AG04449 (cell line): ENCODE results near the gene CXCL17.

Source experiments
- CTCF ChIA-PET: fragments of 350-600 bp; formaldehyde crosslinking; extraction: SDS; loops from one replicate; lab custom pipeline; 2021; ENCODE audit warnings: antibody characterized with exemption; lab: Yijun Ruan, JAX
- POLR2A ChIA-PET: fragments of 400-600, 350-600 bp; formaldehyde crosslinking; extraction: SDS; loops from one replicate; lab custom pipeline; 2020; ENCODE audit warnings: antibody characterized with exemption, inconsistent platforms; lab: Yijun Ruan, JAX
- DNase-seq: peaks from one replicate; pipeline ENCODE4 v3.0.0-alpha.2; 2010; ENCODE audit warnings: low read depth, low spot score
- H3K4me3 ChIP-seq: 2 replicates; pipeline ENCODE4 v1.5.1; 2011; ENCODE audit warnings: low read depth, mild to moderate bottlenecking, control low read depth, low read length
- CTCF ChIP-seq: IDR thresholded peaks from one replicate; pipeline ENCODE4 v1.5.1; 2011; ENCODE audit warnings: mild to moderate bottlenecking, moderate library complexity, low read length, control low read depth, inconsistent platforms; ENCODE audit not compliant: insufficient read depth; ENCODE audit errors: missing control alignments

CXCL17 gene

GRCh38 chr19:42424345-42424707 is 18.4 kb downstream of the CXCL17 start:
- DNase-seq = no peak
- CTCF ChIA-PET = interaction anchor here (1.1 to 4.0 kb wide), 6 partner anchors 10 to 138 kb away, joined by 3 to 36 read pairs (median 7); partner anchors contain the start of gene CEACAM1
- peak overlapping the region; percentile 74 for H3K4me3 ChIP-seq
- TF ChIP-seq CTCF = no peak
- POLR2A ChIA-PET = no interaction called here

- ChIA-PET POLR2A (interaction anchor here (1.0 kb wide), 1 partner anchor 12 kb away, joined by 3 read pairs; no protein-coding TSS in a partner anchor), CTCF (interaction anchor here (1.0 to 4.0 kb wide), 8 partner anchors 9 to 139 kb away, joined by 3 to 36 read pairs (median 6); partner anchors contain the start of gene CEACAM1)
- no peak for TF ChIP-seq CTCF
- H3K4me3 ChIP-seq = peak overlapping the region; percentile 74
- DNase-seq = peak; percentile 64
Observed at GRCh38 chr19:42423462-42424344, 19.0 kb downstream of the CXCL17 start.

GRCh38 chr19:42422901-42423461 is 19.8 kb downstream of the CXCL17 start:
- H3K4me3 ChIP-seq = peak overlapping the region; percentile 74
- ChIA-PET CTCF (interaction anchor here (1.0 to 4.0 kb wide), 4 partner anchors 10 to 22 kb away, joined by 4 to 36 read pairs (median 7); no protein-coding TSS in a partner anchor), POLR2A (interaction anchor here (1.0 kb wide), 1 partner anchor 12 kb away, joined by 3 read pairs; no protein-coding TSS in a partner anchor)
- DNase-seq = no peak
- no peak for TF ChIP-seq CTCF

- no peak for TF ChIP-seq CTCF
- POLR2A ChIA-PET = no interaction called here
Observed at GRCh38 chr19:42422092-42422900, 20.4 kb downstream of the CXCL17 start.

GRCh38 chr19:42421591-42422031 is 21.1 kb downstream of the CXCL17 start:
- CTCF ChIA-PET = interaction anchor here (1.8 kb wide), 1 partner anchor 19 kb away, joined by 4 read pairs; no protein-coding TSS in a partner anchor
- no peak overlapping the region for H3K4me3 ChIP-seq
- POLR2A ChIA-PET = no interaction called here
- no peak for DNase-seq
- TF ChIP-seq CTCF = no peak

More at GRCh38 chr19:42422092-42422900, 20.4 kb downstream of the CXCL17 start:
- no peak for DNase-seq
- peak overlapping the region; percentile 74 for H3K4me3 ChIP-seq
- CTCF ChIA-PET = interaction anchor here (1.0 to 2.4 kb wide), 3 partner anchors 11 to 21 kb away, joined by 4 to 8 read pairs (median 6); no protein-coding TSS in a partner anchor
